Measurements from ENCODE around the gene TRNT1. TPM values are rescaled to one million over a fixed set of nuclear protein-coding genes. Genes with fewer than 3 reads are reported as not detected.

Gene TRNT1
- polyA plus RNA-seq, 1 donor from 2014 or later, result 28.5 TPM

DNA sequence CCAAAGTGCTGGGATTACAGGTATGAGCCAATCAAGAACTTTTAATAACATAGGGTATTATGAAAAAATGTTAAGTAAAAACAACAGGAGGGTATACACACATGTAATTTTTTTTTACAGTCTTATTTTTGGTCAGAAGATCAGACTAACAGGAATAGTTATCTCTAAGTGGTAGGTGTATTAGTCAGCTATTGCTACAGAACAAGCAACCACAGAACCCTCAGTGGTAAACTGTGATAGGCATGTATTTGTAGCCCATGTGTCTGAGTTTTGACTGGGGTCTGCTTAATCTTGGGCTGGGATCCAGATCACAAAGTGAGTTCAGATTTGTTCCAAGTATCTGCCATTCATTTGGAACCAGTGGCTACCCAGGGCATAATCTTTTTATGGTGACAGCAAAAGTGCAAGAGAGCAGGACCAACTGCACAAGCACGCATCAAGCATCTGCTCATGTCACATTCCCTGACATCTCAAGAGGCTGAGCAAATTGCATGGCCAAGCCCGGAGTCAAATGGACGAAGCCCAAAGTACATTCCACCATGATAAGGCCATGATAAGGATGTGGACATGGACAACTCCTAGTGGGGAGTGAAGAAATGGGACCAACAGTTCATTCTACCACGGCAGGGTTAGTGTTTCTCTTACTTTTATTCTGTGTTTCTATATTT is 13.6 kb upstream of the TRNT1 start:
- H3K36me3 ChIP-seq (ENCODE audit: insufficient read depth, low read length), result no peaks in the 10 kb centered on the region
- no peak overlapping the region for H3K9ac ChIP-seq (ENCODE audit: low read length)
- H3K9me2 ChIP-seq (ENCODE audit: insufficient read depth, low read length), result no peaks in the 10 kb centered on the region
- no peak overlapping the region for H3K4me2 ChIP-seq (ENCODE audit: low read length)
- no peak for TF ChIP-seq TAF1 (IDR thresholded peaks at IDR 0.05; ENCODE audit: low read depth)
- no peak for TF ChIP-seq RAD21 (conservative IDR thresholded peaks at IDR 0.05)
- TF ChIP-seq SMC3 (conservative IDR thresholded peaks at IDR 0.05; ENCODE audit: poor library complexity), result no peak
- no peak for TF ChIP-seq EZH2 (IDR thresholded peaks at IDR 0.05; ENCODE audit: borderline replicate concordance, insufficient read depth, low read length, poor library complexity, severe bottlenecking)
- TF ChIP-seq POLR2AphosphoS5 (IDR thresholded peaks at IDR 0.05), result no peak
- TF ChIP-seq, protein P1, sequence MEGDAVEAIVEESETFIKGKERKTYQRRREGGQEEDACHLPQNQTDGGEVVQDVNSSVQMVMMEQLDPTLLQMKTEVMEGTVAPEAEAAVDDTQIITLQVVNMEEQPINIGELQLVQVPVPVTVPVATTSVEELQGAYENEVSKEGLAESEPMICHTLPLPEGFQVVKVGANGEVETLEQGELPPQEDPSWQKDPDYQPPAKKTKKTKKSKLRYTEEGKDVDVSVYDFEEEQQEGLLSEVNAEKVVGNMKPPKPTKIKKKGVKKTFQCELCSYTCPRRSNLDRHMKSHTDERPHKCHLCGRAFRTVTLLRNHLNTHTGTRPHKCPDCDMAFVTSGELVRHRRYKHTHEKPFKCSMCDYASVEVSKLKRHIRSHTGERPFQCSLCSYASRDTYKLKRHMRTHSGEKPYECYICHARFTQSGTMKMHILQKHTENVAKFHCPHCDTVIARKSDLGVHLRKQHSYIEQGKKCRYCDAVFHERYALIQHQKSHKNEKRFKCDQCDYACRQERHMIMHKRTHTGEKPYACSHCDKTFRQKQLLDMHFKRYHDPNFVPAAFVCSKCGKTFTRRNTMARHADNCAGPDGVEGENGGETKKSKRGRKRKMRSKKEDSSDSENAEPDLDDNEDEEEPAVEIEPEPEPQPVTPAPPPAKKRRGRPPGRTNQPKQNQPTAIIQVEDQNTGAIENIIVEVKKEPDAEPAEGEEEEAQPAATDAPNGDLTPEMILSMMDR (IDR thresholded peaks at IDR 0.05; ENCODE audit: poor library complexity, severe bottlenecking), result no peak
- no peak for TF ChIP-seq MXI1 (conservative IDR thresholded peaks at IDR 0.05; ENCODE audit: poor library complexity, severe bottlenecking)
- TF ChIP-seq EP300 (conservative IDR thresholded peaks at IDR 0.05; ENCODE audit: poor library complexity, severe bottlenecking), result no peak
- TF ChIP-seq, protein P2, sequence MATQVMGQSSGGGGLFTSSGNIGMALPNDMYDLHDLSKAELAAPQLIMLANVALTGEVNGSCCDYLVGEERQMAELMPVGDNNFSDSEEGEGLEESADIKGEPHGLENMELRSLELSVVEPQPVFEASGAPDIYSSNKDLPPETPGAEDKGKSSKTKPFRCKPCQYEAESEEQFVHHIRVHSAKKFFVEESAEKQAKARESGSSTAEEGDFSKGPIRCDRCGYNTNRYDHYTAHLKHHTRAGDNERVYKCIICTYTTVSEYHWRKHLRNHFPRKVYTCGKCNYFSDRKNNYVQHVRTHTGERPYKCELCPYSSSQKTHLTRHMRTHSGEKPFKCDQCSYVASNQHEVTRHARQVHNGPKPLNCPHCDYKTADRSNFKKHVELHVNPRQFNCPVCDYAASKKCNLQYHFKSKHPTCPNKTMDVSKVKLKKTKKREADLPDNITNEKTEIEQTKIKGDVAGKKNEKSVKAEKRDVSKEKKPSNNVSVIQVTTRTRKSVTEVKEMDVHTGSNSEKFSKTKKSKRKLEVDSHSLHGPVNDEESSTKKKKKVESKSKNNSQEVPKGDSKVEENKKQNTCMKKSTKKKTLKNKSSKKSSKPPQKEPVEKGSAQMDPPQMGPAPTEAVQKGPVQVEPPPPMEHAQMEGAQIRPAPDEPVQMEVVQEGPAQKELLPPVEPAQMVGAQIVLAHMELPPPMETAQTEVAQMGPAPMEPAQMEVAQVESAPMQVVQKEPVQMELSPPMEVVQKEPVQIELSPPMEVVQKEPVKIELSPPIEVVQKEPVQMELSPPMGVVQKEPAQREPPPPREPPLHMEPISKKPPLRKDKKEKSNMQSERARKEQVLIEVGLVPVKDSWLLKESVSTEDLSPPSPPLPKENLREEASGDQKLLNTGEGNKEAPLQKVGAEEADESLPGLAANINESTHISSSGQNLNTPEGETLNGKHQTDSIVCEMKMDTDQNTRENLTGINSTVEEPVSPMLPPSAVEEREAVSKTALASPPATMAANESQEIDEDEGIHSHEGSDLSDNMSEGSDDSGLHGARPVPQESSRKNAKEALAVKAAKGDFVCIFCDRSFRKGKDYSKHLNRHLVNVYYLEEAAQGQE (IDR thresholded peaks at IDR 0.05; ENCODE audit: borderline replicate concordance), result no peak
- no peaks in the 10 kb centered on the region for H3K27me3 ChIP-seq (ENCODE audit: insufficient read depth, low read depth, low read length)
- H3K9me3 ChIP-seq (ENCODE audit: low read length), result no peaks in the 10 kb centered on the region
- no peaks in the 10 kb centered on the region for H4K20me1 ChIP-seq (ENCODE audit: insufficient read depth)
- no peaks in the 10 kb centered on the region for H3F3A ChIP-seq (ENCODE audit: insufficient read depth, low read length, poor library complexity, severe bottlenecking)
- H3K4me3 ChIP-seq (ENCODE audit: low read length), result no peak overlapping the region
- no peaks in the 10 kb centered on the region for H3K79me2 ChIP-seq (replicated peaks; ENCODE audit: insufficient read depth, low read length)
- no peak overlapping the region for H3K27ac ChIP-seq (ENCODE audit: low read length)
- no peak overlapping the region for H2AFZ ChIP-seq (ENCODE audit: low read depth, low read length)

DNA sequence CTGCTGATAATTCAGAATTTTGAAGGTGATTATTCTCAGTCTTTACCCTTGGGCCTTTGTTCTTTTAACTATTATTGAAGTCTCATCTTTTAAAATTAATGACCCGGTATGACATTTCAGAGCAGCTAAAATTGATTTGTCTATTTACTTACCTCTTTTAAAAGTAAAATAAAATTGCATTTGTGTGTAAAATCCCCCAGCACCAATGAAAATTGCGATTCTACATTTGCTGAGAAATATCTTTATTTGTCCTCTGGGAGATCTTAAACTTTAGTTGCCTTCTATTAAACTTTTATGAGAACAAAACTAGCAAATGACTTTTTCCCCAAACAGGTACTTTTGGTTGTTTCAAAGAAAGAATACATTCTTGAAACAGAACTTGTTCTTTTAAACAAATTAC is 9.1 kb upstream of the TRNT1 start:
- no peak overlapping the region for H3K27ac ChIP-seq (ENCODE audit: low read length)
- H3K4me2 ChIP-seq (ENCODE audit: low read length), result no peak overlapping the region
- H2AFZ ChIP-seq (ENCODE audit: low read depth, low read length), result no peak overlapping the region
- H3K27me3 ChIP-seq (ENCODE audit: insufficient read depth, low read depth, low read length), result no peaks in the 10 kb centered on the region
- H3F3A ChIP-seq (ENCODE audit: insufficient read depth, low read length, poor library complexity, severe bottlenecking), result no peaks in the 10 kb centered on the region
- no peaks in the 10 kb centered on the region for H3K9me2 ChIP-seq (ENCODE audit: insufficient read depth, low read length)
- no peak overlapping the region for H3K4me3 ChIP-seq (ENCODE audit: low read length)
- H4K20me1 ChIP-seq (ENCODE audit: insufficient read depth), result no peaks in the 10 kb centered on the region
- H3K9me3 ChIP-seq (ENCODE audit: low read length), result no peaks in the 10 kb centered on the region
- H3K79me2 ChIP-seq (replicated peaks; ENCODE audit: insufficient read depth, low read length), result no peaks in the 10 kb centered on the region
- H3K36me3 ChIP-seq (ENCODE audit: insufficient read depth, low read length), result no peaks in the 10 kb centered on the region
- no peak for TF ChIP-seq MXI1 (conservative IDR thresholded peaks at IDR 0.05; ENCODE audit: poor library complexity, severe bottlenecking)
- no peak for TF ChIP-seq POLR2AphosphoS5 (IDR thresholded peaks at IDR 0.05)
- TF ChIP-seq, protein P2 (IDR thresholded peaks at IDR 0.05; ENCODE audit: borderline replicate concordance), result no peak
- no peak for TF ChIP-seq RAD21 (conservative IDR thresholded peaks at IDR 0.05)
- no peak for TF ChIP-seq TAF1 (IDR thresholded peaks at IDR 0.05; ENCODE audit: low read depth)
- TF ChIP-seq, protein P1 (IDR thresholded peaks at IDR 0.05; ENCODE audit: poor library complexity, severe bottlenecking), result no peak
- no peak for TF ChIP-seq EP300 (conservative IDR thresholded peaks at IDR 0.05; ENCODE audit: poor library complexity, severe bottlenecking)
- no peak overlapping the region for H3K9ac ChIP-seq (ENCODE audit: low read length)

Measured in neural cell (in vitro differentiated cells).